ENCODE measurements around the gene ZNF469. TPM values are rescaled to one million over a fixed set of nuclear protein-coding genes. Genes with fewer than 3 reads are reported as not detected.

Gene ZNF469
- total and polyA plus RNA-seq, 9 of the 15 experiments (the other 6 are each of a cell fraction or from before 2014, with no cell fraction given): 0.01 to 0.04 TPM; not detected in 7

- TF ChIP-seq, protein P1, sequence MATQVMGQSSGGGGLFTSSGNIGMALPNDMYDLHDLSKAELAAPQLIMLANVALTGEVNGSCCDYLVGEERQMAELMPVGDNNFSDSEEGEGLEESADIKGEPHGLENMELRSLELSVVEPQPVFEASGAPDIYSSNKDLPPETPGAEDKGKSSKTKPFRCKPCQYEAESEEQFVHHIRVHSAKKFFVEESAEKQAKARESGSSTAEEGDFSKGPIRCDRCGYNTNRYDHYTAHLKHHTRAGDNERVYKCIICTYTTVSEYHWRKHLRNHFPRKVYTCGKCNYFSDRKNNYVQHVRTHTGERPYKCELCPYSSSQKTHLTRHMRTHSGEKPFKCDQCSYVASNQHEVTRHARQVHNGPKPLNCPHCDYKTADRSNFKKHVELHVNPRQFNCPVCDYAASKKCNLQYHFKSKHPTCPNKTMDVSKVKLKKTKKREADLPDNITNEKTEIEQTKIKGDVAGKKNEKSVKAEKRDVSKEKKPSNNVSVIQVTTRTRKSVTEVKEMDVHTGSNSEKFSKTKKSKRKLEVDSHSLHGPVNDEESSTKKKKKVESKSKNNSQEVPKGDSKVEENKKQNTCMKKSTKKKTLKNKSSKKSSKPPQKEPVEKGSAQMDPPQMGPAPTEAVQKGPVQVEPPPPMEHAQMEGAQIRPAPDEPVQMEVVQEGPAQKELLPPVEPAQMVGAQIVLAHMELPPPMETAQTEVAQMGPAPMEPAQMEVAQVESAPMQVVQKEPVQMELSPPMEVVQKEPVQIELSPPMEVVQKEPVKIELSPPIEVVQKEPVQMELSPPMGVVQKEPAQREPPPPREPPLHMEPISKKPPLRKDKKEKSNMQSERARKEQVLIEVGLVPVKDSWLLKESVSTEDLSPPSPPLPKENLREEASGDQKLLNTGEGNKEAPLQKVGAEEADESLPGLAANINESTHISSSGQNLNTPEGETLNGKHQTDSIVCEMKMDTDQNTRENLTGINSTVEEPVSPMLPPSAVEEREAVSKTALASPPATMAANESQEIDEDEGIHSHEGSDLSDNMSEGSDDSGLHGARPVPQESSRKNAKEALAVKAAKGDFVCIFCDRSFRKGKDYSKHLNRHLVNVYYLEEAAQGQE (IDR thresholded peaks at IDR 0.05; ENCODE audit: borderline replicate concordance): no peak
- TF ChIP-seq, protein P1 (CRISPR knock-in tag; IDR thresholded peaks at IDR 0.05; ENCODE audit: low read depth): no peak
- TF ChIP-seq NKRF (IDR thresholded peaks at IDR 0.05; ENCODE audit: borderline replicate concordance) (no peak), EHMT2 (IDR thresholded peaks at IDR 0.05) (peak; percentile 28; the same call in 1 of the 2 replicates), ZNF407 (IDR thresholded peaks at IDR 0.05; ENCODE audit: low read depth) (no peak)
- TF ChIP-seq, protein P2, sequence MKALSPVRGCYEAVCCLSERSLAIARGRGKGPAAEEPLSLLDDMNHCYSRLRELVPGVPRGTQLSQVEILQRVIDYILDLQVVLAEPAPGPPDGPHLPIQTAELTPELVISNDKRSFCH (CRISPR knock-in tag; IDR thresholded peaks at IDR 0.05): no peak
- TF ChIP-seq, protein P2 (tag; IDR thresholded peaks at IDR 0.05): no peak
Measured at GRCh38 chr16:88401604-88402246, 19.0 kb downstream of the ZNF469 start (continued).

Data from K562 (cell line).